ENCODE measurements around the gene PYGM.

The PYGM gene

DNA sequence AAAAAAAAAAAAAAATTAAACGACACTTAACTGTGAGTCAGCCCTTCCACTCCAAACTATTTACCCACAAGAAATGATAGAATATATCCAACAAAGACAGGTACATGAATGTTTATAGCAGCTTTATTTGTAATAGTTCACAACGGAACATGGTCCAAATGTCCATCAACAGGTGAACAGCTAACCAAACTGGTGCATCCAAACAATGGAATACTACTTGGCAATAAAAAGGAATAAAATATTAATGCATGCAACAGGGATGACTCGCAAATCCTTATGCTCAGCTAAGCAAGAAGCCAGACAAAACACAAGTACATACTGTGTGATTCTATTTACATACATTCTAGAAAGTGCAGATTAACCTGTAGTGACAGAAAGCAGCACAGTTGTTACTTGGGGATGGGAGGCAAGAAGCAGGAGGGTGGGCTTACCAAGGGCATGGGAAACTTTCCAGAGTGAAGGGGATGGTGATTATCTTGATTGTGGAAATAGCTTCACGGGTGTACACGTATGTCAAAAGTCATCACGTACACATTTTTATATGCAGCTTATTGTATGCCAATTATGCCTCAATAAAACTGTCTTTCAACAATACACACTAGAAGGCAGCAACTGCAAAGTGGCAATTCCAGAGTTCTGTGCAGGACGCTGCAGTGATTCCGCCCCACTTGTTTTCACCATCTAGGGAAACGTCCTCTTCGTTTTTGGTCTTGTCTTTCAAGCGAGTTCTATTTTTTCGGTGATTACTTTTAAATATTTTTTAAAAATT, 25.2 kb upstream of the PYGM start:
- peaks cover 2% of the 10 kb centered on the region for H3K36me3 Mint-ChIP-seq
- H3K9me3 Mint-ChIP-seq (ENCODE audit: low read depth) = no peaks in the 10 kb centered on the region
- H3K27ac Mint-ChIP-seq = peak overlapping the region; percentile 30
- no peaks in the 10 kb centered on the region for H3K27me3 Mint-ChIP-seq
- H3K4me3 Mint-ChIP-seq = no peak overlapping the region
- peaks cover 24% of the 10 kb centered on the region for H3K4me1 Mint-ChIP-seq (ENCODE audit: low read depth)

DNA sequence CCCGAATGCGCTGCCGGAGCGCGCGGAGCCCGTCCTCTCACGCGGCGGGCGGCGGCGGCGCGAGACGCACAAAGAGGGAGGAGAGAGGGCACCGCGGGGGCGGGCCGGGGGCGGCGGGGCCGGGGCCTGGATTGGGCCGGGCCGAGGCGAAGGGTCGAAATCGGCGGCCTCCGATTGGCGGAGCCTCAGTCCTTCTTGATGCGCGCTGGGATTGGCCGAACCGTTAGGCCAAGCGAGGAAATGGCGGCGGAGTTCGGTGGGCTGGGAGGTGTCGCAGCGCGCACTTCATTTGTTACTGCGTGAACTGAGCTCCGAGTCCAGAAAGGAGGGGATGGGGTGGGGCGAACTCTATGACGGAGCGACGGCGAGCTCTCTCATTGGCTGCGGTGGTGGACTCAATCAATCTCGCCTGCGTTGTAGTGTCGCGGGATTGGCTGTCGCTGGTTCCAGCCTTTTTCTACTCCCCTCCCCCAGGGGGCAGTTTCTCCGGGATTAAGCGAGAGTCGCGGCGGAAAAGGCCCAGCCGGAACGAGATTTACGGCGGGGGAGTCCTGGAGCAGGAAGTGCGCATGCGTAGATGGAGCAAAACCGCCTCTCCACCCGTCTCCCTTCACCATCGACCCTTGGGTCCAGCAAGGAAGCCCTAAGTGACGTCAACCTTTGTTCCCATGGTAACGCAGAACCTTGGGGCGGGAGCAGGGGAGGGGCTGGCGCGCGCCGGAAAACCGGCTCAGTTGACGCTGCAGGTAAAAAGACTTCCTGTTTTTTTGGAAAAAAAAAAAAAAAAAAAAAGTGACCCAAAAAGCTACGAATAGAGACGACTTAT, 18.9 kb upstream of the PYGM start, which contains the start of gene SF1:
SF1 (minus strand) TSS at position 70 of the 826 bp plus-strand sequence. CDS start 150 bp downstream, outside the sequence.
- H3K27me3 Mint-ChIP-seq = no peaks in the 10 kb centered on the region
- H3K36me3 Mint-ChIP-seq = peaks cover 21% of the 10 kb centered on the region
- peaks cover 57% of the 10 kb centered on the region for H3K4me1 Mint-ChIP-seq (ENCODE audit: low read depth)

DNA sequence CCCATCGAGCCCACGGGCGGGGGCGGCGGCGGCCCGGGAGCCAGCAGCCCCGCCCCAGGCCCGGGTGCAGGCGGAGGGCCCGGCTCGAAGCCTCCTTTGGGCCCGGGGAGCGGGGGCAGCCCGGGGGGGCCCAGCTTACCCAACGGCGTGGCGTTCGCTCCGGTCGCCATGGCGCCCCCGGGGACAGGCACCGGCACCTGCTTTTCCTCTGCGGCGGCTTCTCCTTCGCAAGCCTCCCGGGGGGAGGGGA, 18.4 kb upstream of the PYGM start:
- H3K4me3 Mint-ChIP-seq = peak overlapping the region; percentile 93
- H3K4me1 Mint-ChIP-seq (ENCODE audit: low read depth) = peaks cover 62% of the 10 kb centered on the region
- no peak overlapping the region for H3K27ac Mint-ChIP-seq
- no peaks in the 10 kb centered on the region for H3K27me3 Mint-ChIP-seq
- H3K36me3 Mint-ChIP-seq = peaks cover 24% of the 10 kb centered on the region
- no peaks in the 10 kb centered on the region for H3K9me3 Mint-ChIP-seq (ENCODE audit: low read depth)

More for the DNA sequence above, 18.9 kb upstream of the PYGM start, which contains the start of gene SF1:
- peak within 1 kb of the TSS; percentile 93 for H3K4me3 Mint-ChIP-seq
- H3K27ac Mint-ChIP-seq = peak within 1 kb of the TSS; percentile 99
- H3K9me3 Mint-ChIP-seq (ENCODE audit: low read depth) = no peaks in the 10 kb centered on the region

DNA sequence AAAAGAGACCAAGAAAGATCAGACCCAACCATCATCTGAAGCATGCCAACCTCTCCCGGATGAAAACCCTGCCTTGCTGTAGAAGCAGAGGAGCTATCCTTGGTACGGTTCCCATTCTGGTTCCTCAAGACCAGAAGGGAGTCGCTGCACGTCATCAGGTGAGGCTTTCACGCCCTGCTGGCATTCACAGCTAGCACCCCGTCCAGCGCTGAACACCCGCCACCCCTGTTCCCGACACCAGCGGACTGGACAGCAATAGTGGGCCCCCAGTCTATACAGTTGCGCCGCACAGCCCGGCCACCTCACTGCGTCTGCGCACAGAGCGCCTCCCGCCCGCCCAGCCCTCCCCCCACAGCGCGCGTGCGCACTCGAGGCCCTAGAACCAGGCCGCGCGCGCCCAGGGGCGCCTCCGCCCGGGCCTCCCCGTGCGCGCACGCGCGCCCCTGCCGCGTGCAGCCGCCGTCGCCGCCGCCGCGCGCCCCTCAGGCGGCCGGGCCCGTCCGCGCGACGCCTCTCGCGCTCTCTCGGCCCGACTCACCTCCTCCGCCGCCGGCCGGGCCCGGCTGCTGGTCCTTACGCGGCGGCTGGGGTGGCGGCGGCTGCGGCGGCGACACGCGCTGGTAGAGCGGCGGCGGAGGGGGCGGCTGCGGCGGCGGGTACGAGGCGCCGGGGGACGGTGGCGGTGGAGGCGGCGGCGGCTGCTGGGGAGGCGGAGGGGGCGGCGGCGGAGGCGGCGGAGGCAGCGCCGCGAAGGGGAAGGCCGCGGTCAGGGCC, 17.9 kb upstream of the PYGM start:
- Mint-ChIP-seq H3K4me3 (peak overlapping the region; percentile 93), H3K27ac (peak overlapping the region; percentile 87), H3K4me1 (ENCODE audit: low read depth) (peaks cover 67% of the 10 kb centered on the region), H3K9me3 (ENCODE audit: low read depth) (no peaks in the 10 kb centered on the region), H3K27me3 (no peaks in the 10 kb centered on the region), H3K36me3 (peaks cover 24% of the 10 kb centered on the region)

DNA sequence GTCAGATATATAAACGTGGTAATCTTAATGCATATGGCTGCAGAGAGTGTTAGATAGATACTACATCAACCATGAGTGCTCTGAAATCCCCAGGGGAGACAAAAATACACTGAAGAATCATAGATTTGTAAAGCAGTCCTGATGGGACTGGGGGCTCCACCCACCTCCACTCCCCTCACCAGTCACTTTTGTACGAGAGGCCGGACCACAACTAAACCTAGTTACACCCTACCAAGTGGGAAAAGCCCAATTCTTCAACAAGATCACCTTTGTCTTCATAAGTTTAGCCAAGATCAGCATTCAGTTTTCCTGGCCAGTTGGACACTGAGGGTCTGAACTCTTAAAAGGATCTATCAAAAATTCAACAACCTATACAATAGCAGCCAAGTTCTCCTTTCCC, 17.1 kb upstream of the PYGM start:
- Mint-ChIP-seq H3K36me3 (peaks cover 28% of the 10 kb centered on the region), H3K4me3 (peak overlapping the region; percentile 93), H3K4me1 (ENCODE audit: low read depth) (peaks cover 72% of the 10 kb centered on the region), H3K9me3 (ENCODE audit: low read depth) (no peaks in the 10 kb centered on the region), H3K27me3 (no peaks in the 10 kb centered on the region), H3K27ac (peak overlapping the region; percentile 87)

DNA sequence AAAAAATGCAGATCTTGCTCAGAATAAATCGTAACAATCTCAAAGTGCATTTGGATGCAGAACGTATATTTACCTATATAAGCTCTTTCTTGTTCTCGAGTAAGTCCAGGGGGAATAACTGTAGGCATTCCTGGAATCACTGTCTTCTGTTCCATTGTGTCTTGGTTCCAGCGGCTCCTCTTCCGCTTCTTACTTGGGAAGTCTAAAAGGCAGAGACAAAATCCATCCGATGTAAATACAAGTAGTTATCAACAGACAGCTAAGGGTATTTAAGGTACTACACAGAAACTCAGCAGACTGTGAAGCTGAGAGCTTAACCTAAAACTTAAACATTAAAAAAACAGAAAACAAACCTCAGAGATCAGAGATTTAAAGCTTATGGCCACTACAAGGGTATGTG, 16.7 kb upstream of the PYGM start:
- Mint-ChIP-seq H3K9me3 (ENCODE audit: low read depth) (no peaks in the 10 kb centered on the region), H3K36me3 (peaks cover 28% of the 10 kb centered on the region), H3K27ac (peak overlapping the region; percentile 87), H3K27me3 (no peaks in the 10 kb centered on the region), H3K4me1 (ENCODE audit: low read depth) (peaks cover 77% of the 10 kb centered on the region), H3K4me3 (peak overlapping the region; percentile 93)

DNA sequence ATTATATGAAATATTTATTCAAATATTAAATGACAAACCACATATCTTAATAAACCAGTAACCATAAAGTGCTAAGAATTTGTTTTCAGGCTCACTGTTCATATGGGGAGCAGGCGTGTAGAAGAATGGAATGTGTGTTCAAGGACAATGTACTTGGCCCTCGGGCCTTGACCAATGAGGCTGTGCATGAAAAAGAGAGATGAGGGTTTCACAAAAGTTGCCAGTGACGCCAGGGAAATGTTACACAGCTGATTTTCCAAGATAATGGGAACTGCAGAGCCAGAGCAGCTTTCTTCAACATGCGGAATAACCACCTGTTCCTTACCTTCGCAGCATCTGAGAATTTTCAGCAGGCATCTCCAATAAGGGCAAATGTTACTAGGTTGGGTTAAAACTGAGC, 14.4 kb upstream of the PYGM start:
- peak overlapping the region; percentile 87 for H3K27ac Mint-ChIP-seq
- no peaks in the 10 kb centered on the region for H3K9me3 Mint-ChIP-seq (ENCODE audit: low read depth)
- peaks cover 77% of the 10 kb centered on the region for H3K4me1 Mint-ChIP-seq (ENCODE audit: low read depth)
- peaks cover 32% of the 10 kb centered on the region for H3K36me3 Mint-ChIP-seq
- H3K4me3 Mint-ChIP-seq = peak overlapping the region; percentile 93
- no peaks in the 10 kb centered on the region for H3K27me3 Mint-ChIP-seq

DNA sequence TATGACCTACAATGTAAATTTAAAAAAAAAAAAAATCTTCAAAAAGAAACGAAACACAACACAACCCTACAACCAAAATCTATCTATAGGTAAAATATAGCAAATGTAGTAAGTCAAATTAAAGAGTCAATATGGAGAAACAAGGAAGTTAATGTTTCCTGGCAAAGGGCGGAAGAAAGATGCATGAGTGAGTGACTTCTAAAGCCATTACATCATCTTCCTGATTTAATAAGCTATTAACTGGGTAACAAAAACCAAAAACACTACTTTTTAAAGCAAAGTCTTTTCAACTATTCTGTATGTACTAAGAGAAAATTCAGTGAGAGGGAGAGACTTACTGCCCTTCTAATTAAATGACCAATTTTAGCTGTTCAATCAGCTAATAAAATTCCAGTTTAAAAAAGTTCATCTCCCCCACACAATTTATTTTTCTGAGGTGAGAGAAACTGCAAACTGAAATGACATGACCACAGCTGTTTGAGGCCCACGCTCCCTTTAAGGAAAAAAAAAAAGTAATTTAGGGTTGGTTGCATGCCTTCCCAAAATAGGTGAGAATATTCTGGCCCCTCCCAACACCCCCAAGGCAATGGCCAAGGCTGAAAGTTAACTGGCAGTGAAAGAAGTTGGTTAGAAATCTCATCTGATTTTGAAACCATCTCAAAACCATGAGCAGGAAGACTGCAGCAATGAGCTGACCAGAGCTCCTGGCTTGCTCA, 12.7 kb upstream of the PYGM start:
- Mint-ChIP-seq H3K27me3 (no peaks in the 10 kb centered on the region), H3K36me3 (peaks cover 33% of the 10 kb centered on the region), H3K4me3 (peak overlapping the region; percentile 78), H3K4me1 (ENCODE audit: low read depth) (peaks cover 92% of the 10 kb centered on the region), H3K27ac (peak overlapping the region; percentile 83), H3K9me3 (ENCODE audit: low read depth) (no peaks in the 10 kb centered on the region)

DNA sequence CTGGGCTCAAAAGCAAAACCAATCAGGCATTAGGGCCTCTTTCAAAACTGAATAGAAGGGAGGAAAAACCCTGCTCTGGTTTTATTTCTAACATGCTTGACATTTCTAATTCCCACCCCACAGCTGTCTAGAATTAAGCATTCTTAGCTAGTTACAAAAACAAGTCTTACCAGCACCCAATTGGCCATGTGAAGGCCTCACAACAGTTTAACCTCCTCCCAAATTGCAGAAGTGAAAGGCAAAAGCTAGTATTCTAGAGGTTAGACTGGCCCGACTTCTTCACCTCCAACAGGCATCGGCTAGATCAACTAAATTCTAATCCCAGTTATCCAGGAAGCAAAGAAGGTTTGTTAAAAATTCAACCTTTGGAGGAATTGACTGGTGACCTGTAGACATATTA, 12.1 kb upstream of the PYGM start:
- Mint-ChIP-seq H3K27me3 (no peaks in the 10 kb centered on the region), H3K36me3 (peaks cover 28% of the 10 kb centered on the region), H3K4me1 (ENCODE audit: low read depth) (peaks cover 96% of the 10 kb centered on the region), H3K27ac (peak overlapping the region; percentile 83), H3K4me3 (peak overlapping the region; percentile 78), H3K9me3 (ENCODE audit: low read depth) (no peaks in the 10 kb centered on the region)

DNA sequence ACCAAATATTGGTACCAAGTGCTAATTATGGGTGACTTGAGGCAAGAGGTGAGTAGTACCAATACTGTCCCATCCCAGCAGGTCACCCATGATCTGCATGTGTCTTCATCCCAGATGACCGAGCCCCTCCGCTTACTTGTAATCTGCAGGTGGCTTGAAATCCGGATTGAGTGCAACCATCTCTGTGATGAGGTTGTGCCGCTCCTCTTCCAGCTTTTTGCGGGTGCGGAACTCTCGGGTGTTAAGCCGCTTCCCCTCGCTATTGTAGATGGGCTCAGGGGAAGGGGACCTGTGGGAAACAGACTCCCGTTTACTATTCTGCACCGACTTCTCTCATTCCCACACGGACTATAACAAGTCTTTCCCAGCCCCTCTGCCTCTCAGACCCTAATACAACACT, 10.3 kb upstream of the PYGM start:
- H3K4me3 Mint-ChIP-seq = no peak overlapping the region
- no peaks in the 10 kb centered on the region for H3K27me3 Mint-ChIP-seq
- peak overlapping the region; percentile 35 for H3K27ac Mint-ChIP-seq
- H3K36me3 Mint-ChIP-seq = peaks cover 13% of the 10 kb centered on the region
- H3K4me1 Mint-ChIP-seq (ENCODE audit: low read depth) = peaks cover 90% of the 10 kb centered on the region
- H3K9me3 Mint-ChIP-seq (ENCODE audit: low read depth) = no peaks in the 10 kb centered on the region

DNA sequence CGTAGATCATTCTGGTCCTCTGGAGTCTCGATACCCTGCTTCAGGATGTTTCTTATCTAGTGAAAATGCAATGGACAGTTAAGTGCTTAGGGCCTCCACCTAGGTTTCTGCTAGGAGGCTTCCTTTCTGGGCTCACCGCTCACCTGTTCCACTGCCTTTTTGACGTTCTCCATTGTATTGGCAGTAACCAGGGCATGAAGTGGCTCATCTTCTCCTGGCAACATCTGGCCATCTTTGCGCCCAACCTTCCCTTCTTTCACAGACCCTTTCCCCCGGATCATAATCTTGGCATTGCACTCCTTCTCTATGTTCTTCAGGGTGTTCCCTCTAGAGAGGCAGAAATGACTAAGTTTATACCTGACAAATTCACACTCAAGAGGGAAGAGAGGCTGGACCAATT, 9.5 kb upstream of the PYGM start:
- Mint-ChIP-seq H3K9me3 (ENCODE audit: low read depth) (no peaks in the 10 kb centered on the region), H3K4me1 (ENCODE audit: low read depth) (peaks cover 90% of the 10 kb centered on the region), H3K36me3 (peaks cover 16% of the 10 kb centered on the region), H3K4me3 (peak overlapping the region; percentile 15), H3K27me3 (no peaks in the 10 kb centered on the region), H3K27ac (peak overlapping the region; percentile 59)

DNA sequence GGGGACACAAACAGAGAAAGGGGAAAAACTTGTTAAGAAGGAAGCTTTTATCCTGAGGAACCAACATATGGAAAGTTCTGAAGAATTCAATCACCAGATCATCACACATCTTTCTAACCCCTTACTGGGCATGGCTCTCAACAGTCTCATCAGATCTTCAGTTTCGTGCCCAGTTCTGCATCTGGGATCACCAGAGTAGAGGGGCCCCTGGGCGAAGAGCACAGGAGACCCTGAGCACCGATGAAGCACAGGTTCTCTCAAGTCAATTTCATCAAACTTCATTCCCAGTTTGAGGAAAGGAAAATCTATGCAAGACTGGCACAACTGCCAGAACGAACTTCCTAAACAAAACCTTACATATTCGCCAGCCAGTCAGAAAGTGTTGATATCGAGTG, 8.5 kb upstream of the PYGM start:
- H3K27ac Mint-ChIP-seq = peak overlapping the region; percentile 59
- H3K9me3 Mint-ChIP-seq (ENCODE audit: low read depth) = no peaks in the 10 kb centered on the region
- H3K4me1 Mint-ChIP-seq (ENCODE audit: low read depth) = peaks cover 91% of the 10 kb centered on the region
- H3K27me3 Mint-ChIP-seq = no peaks in the 10 kb centered on the region
- peak overlapping the region; percentile 67 for H3K4me3 Mint-ChIP-seq
- H3K36me3 Mint-ChIP-seq = peaks cover 13% of the 10 kb centered on the region

DNA sequence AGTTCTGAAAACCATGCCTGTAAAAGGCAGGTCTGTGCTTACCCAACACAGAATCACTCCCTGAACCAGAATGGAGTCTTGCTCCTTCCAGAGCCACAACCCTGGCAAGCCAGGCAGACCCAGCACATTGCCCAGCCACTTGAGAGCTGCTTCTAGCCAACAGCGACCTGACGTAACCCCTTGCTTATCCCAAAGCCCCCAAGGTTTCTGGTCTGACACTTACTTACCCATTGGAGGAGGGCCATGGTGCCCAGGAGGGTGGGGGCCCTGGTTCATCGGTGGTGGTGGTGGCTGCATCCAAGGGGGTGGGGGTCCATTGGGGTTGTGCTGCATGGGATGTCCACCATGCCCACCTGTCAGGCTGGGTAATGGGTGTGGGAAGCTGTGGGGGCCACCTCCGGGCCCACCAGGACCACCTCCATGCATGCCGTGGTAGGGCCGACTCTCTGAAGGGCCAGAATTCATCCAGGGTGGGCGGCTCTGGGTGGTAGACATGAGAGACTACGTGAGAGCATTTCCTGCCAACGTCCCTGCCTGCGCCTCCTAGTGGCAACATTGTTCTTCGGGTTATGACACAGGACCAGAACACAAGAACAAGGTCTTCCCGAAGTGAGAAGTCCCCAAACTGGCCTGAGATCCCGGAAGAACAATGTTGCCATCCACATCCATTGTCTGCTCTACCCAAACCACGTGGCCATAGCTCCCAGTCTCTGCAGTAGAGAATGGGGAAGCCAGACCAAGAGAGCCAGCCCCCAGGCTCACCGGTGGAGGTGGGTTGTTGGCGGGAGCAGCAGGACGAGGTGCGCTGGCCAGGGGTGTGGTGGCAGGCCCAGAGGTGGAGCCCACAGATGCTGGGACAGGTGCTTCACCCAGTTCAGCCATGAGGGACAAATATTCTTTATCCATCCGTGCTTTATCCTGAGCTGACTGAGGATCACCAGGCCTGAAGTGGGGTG, 7.8 kb upstream of the PYGM start:
- no peaks in the 10 kb centered on the region for H3K9me3 Mint-ChIP-seq (ENCODE audit: low read depth)
- H3K27ac Mint-ChIP-seq = peak overlapping the region; percentile 72
- H3K4me1 Mint-ChIP-seq (ENCODE audit: low read depth) = peaks cover 91% of the 10 kb centered on the region
- H3K27me3 Mint-ChIP-seq = no peaks in the 10 kb centered on the region
- H3K4me3 Mint-ChIP-seq = peak overlapping the region; percentile 67
- peaks cover 12% of the 10 kb centered on the region for H3K36me3 Mint-ChIP-seq

Data from activated naive CD8-positive, alpha-beta T cell (primary cell).